Placental pericyte (primary cell): ENCODE measurements around the gene KEAP1. TPM values are rescaled to one million over a fixed set of nuclear protein-coding genes. Genes with fewer than 3 reads are reported as not detected.

Experiments used
- small RNA-seq: library from RNA; depleted of rRNA; stranded (forward); fragments of <200 nt; gene quantifications from one replicate; pipeline ENCODE3, GENCODE V24; 2012; ENCODE audit warnings: low replicate concordance
- total RNA-seq: library from RNA; depleted of rRNA; stranded (reverse); fragments of >200 nt; gene quantifications from 2 replicates; pipeline ENCODE4 v1.2.3, GENCODE V29; 2012

The KEAP1 gene
- 60.6 and 79.3 TPM in 2 replicates for total RNA-seq

GRCh38 chr19:10503002-10503789 lies at the start of gene KEAP1:
Gene KEAP1, minus strand, starts transcription at chr19:10503356. Its CDS starts 3,323 bp downstream, at chr19:10500033.

GRCh38 chr19:10543420-10544241 lies 40.5 kb upstream of the KEAP1 start, which contains the start of gene ATG4D:
Gene ATG4D, plus strand, starts transcription at chr19:10543904. Its CDS starts 187 bp downstream, at chr19:10544091.

GRCh38 chr19:10517361-10517759 lies 14.2 kb upstream of the KEAP1 start, which contains the start of gene S1PR5:
Gene S1PR5, minus strand, starts transcription at chr19:10517447. Its CDS starts 2,436 bp downstream, at chr19:10515011.

Small RNAs within 50 kb of the gene (small RNA-seq; reads per million reads assigned to genes)
- gene MIR1238 (not detected), gene RNU7-140P (not detected)

Other genes with a start within 250 kb of the KEAP1 start
- gene ICAM1, start 232.2 kb downstream of the KEAP1 start, total RNA-seq, result 52.1 and 189 TPM in 2 replicates
- 8.3 and 9.2 TPM in 2 replicates for gene ICAM4, start 216.4 kb downstream of the KEAP1 start, total RNA-seq
- gene ICAM5, start 213.4 kb downstream of the KEAP1 start, total RNA-seq, result 11.6 and 16.2 TPM in 2 replicates
- 0.44 and 0.72 TPM in 2 replicates for gene ZGLP1, start 193.5 kb downstream of the KEAP1 start, total RNA-seq
- gene FDX2, start 187.3 kb downstream of the KEAP1 start, total RNA-seq, result 19.5 and 36.1 TPM in 2 replicates
- 11.2 and 25.3 TPM in 2 replicates for gene RAVER1, start 169.8 kb downstream of the KEAP1 start, total RNA-seq
- gene ICAM3, start 163.7 kb downstream of the KEAP1 start, total RNA-seq, result 2.8 and 11.3 TPM in 2 replicates
- gene TYK2, start 122.8 kb downstream of the KEAP1 start, total RNA-seq, result 56.2 and 108 TPM in 2 replicates
- gene CDC37, start 99.8 kb downstream of the KEAP1 start, total RNA-seq, result 208 and 224 TPM in 2 replicates
- gene PDE4A, start 82.8 kb downstream of the KEAP1 start, total RNA-seq, result 5.5 and 8.0 TPM in 2 replicates
- gene S1PR5, start 14.1 kb upstream of the KEAP1 start, total RNA-seq, result 2.0 and 10.5 TPM in 2 replicates
- gene ATG4D, start 40.5 kb upstream of the KEAP1 start, total RNA-seq, result 29.8 and 31.7 TPM in 2 replicates
- 6.8 and 10.3 TPM in 2 replicates for gene KRI1, start 62.7 kb upstream of the KEAP1 start, total RNA-seq
- gene CDKN2D, start 65.6 kb upstream of the KEAP1 start, total RNA-seq, result 3.1 and 12.6 TPM in 2 replicates
- gene AP1M2, start 84.0 kb upstream of the KEAP1 start, total RNA-seq, result 0.22 and 1.0 TPM in 2 replicates
- 54.3 and 97.6 TPM in 2 replicates for gene SLC44A2, start 122.2 kb upstream of the KEAP1 start, total RNA-seq
- gene ILF3, start 151.0 kb upstream of the KEAP1 start, total RNA-seq, result 95.6 and 192 TPM in 2 replicates
- gene QTRT1, start 198.1 kb upstream of the KEAP1 start, total RNA-seq, result 26.9 and 30.1 TPM in 2 replicates
- 137 and 157 TPM in 2 replicates for gene DNM2, start 214.7 kb upstream of the KEAP1 start, total RNA-seq